ENCODE data around the gene CNOT1.
"Not testable (repeated sequence)": the region's sequence is repeated elsewhere in the genome, so short reads cannot be mapped to it uniquely, and the experiment has no call there.

CNOT1 gene

GRCh38 chr16:58624209-58624608 lies 5.4 kb downstream of the CNOT1 start:
- H3K4me3 ChIP-seq (ENCODE audit: low read depth, low read length) = no peak overlapping the region
- in situ Hi-C loops (cut with HindIII; ENCODE audit: low pct_ligation_motif_present, low sequenced_read_pairs) = no loop called here
- H3K27me3 ChIP-seq (replicated peaks) = no peaks in the 10 kb centered on the region
- TF ChIP-seq, protein P1, sequence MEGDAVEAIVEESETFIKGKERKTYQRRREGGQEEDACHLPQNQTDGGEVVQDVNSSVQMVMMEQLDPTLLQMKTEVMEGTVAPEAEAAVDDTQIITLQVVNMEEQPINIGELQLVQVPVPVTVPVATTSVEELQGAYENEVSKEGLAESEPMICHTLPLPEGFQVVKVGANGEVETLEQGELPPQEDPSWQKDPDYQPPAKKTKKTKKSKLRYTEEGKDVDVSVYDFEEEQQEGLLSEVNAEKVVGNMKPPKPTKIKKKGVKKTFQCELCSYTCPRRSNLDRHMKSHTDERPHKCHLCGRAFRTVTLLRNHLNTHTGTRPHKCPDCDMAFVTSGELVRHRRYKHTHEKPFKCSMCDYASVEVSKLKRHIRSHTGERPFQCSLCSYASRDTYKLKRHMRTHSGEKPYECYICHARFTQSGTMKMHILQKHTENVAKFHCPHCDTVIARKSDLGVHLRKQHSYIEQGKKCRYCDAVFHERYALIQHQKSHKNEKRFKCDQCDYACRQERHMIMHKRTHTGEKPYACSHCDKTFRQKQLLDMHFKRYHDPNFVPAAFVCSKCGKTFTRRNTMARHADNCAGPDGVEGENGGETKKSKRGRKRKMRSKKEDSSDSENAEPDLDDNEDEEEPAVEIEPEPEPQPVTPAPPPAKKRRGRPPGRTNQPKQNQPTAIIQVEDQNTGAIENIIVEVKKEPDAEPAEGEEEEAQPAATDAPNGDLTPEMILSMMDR (IDR thresholded peaks at IDR 0.05; ENCODE audit: low read depth, low read length, missing control alignments) = no peak
- H3K36me3 ChIP-seq (replicated peaks) = peaks cover 38% of the 10 kb centered on the region
- DNase-seq = no peak
- H3K27ac ChIP-seq = no peak overlapping the region

GRCh38 chr16:58620396-58620795 lies 9.2 kb downstream of the CNOT1 start:
- in situ Hi-C loops (cut with HindIII; ENCODE audit: low pct_ligation_motif_present, low sequenced_read_pairs) = no loop called here
- Histone ChIP-seq H3K27me3 (replicated peaks) (no peaks in the 10 kb centered on the region), H3K4me3 (ENCODE audit: low read depth, low read length) (no peak overlapping the region), H3K27ac (no peak overlapping the region), H3K36me3 (replicated peaks) (peaks cover 47% of the 10 kb centered on the region)
- no peak for DNase-seq
- TF ChIP-seq, protein P1 (IDR thresholded peaks at IDR 0.05; ENCODE audit: low read depth, low read length, missing control alignments) = no peak

GRCh38 chr16:58615280-58615679 lies 14.3 kb downstream of the CNOT1 start:
- peak; percentile 28 for DNase-seq
- no peak overlapping the region for H3K4me3 ChIP-seq (ENCODE audit: low read depth, low read length)
- no peaks in the 10 kb centered on the region for H3K27me3 ChIP-seq (replicated peaks)
- H3K27ac ChIP-seq = peak overlapping the region; percentile 14
- in situ Hi-C loops (cut with HindIII; ENCODE audit: low pct_ligation_motif_present, low sequenced_read_pairs) = no loop called here
- peaks cover 18% of the 10 kb centered on the region for H3K36me3 ChIP-seq (replicated peaks)
- TF ChIP-seq, protein P1 (IDR thresholded peaks at IDR 0.05; ENCODE audit: low read depth, low read length, missing control alignments) = no peak

GRCh38 chr16:58614860-58615259 lies 14.8 kb downstream of the CNOT1 start:
- Histone ChIP-seq H3K27ac (peak overlapping the region; percentile 14), H3K4me3 (ENCODE audit: low read depth, low read length) (no peak overlapping the region), H3K27me3 (replicated peaks) (no peaks in the 10 kb centered on the region), H3K36me3 (replicated peaks) (peaks cover 14% of the 10 kb centered on the region)
- TF ChIP-seq, protein P1 (IDR thresholded peaks at IDR 0.05; ENCODE audit: low read depth, low read length, missing control alignments) = no peak
- in situ Hi-C loops (cut with HindIII; ENCODE audit: low pct_ligation_motif_present, low sequenced_read_pairs) = no loop called here
- DNase-seq = no peak

DNA sequence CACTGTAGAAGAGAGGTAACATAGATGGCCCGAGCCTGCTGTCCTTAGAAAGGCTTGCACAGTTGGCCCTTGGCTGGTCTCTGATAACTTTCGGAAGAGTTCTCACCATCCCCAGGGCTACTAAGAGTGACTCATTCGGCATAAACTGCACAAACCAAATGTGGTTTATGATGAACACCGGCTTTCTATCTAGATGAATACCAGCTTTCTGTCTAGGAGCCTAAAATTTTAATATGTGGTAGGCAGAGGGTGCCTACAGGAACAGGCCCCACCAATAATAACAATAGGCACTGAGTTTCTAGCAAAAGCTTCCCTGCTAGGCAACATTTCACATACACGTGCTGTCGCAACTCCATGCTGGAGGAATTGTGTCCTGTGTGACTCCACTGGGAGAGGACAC lies 15.4 kb downstream of the CNOT1 start:
- in situ Hi-C loops (cut with HindIII; ENCODE audit: low pct_ligation_motif_present, low sequenced_read_pairs) = no loop called here
- Histone ChIP-seq H3K27ac (peak overlapping the region; percentile 14), H3K36me3 (replicated peaks) (peaks cover 9% of the 10 kb centered on the region), H3K27me3 (replicated peaks) (no peaks in the 10 kb centered on the region), H3K4me3 (ENCODE audit: low read depth, low read length) (no peak overlapping the region)
- DNase-seq = peak; percentile 65
- TF ChIP-seq, protein P1 (IDR thresholded peaks at IDR 0.05; ENCODE audit: low read depth, low read length, missing control alignments) = no peak

DNA sequence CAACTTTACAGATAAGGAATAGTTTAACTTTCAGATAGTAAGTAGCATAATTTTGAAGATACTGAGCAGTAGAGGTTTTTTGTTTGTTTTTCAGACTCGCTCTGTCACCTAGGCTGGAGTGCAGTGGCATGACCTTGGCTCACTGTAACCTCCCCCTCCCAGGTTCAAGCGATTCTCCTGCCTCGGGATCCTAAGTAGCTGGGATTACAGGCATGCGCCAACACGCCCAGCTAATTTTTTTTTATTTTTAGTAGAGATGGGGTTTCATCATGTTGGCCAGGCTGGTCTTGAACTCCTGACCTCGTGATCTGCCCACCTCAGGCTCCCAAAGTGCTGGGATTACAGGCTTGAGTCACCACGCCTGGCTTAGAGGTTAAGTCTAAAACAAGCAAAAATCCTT lies 16.7 kb downstream of the CNOT1 start:
- in situ Hi-C loops (cut with HindIII; ENCODE audit: low pct_ligation_motif_present, low sequenced_read_pairs); H3K27ac ChIP-seq; H3K4me3 ChIP-seq (ENCODE audit: low read depth, low read length); H3K36me3 ChIP-seq (replicated peaks); H3K27me3 ChIP-seq (replicated peaks); DNase-seq: not testable (repeated sequence)
